ENCODE results near the gene MBOAT1. TPM values are rescaled to one million over a fixed set of nuclear protein-coding genes. Genes with fewer than 3 reads are reported as not detected.

MBOAT1 gene
- total RNA-seq, 1 donor from 2014 or later: 10.9 TPM

DNA sequence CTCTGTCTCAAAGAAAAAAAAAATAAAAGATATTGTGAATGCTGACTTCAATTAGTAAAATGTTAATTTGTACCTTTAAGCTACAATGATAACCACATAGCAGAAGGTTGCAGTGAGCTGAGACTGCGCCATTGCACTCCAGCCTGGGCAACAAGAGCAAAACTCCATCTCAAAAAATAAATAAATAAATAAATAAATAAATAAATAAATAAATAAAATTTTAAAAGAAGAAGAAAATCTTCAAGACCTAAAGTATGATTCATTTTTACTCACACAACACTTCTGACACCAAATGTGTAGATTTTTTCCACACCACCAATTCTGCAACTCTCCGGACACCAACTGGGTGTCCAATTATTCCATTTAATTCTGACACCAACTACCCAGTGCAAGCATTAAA lies 28.8 kb upstream of the MBOAT1 start:
- DNase-seq (ENCODE audit: low read depth): no peak
- H3K4me3 ChIP-seq (ENCODE audit: low read depth, low read length): no peak overlapping the region
- TF ChIP-seq, protein P1, sequence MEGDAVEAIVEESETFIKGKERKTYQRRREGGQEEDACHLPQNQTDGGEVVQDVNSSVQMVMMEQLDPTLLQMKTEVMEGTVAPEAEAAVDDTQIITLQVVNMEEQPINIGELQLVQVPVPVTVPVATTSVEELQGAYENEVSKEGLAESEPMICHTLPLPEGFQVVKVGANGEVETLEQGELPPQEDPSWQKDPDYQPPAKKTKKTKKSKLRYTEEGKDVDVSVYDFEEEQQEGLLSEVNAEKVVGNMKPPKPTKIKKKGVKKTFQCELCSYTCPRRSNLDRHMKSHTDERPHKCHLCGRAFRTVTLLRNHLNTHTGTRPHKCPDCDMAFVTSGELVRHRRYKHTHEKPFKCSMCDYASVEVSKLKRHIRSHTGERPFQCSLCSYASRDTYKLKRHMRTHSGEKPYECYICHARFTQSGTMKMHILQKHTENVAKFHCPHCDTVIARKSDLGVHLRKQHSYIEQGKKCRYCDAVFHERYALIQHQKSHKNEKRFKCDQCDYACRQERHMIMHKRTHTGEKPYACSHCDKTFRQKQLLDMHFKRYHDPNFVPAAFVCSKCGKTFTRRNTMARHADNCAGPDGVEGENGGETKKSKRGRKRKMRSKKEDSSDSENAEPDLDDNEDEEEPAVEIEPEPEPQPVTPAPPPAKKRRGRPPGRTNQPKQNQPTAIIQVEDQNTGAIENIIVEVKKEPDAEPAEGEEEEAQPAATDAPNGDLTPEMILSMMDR (conservative IDR thresholded peaks at IDR 0.05; ENCODE audit: low read depth, low read length): no peak

DNA sequence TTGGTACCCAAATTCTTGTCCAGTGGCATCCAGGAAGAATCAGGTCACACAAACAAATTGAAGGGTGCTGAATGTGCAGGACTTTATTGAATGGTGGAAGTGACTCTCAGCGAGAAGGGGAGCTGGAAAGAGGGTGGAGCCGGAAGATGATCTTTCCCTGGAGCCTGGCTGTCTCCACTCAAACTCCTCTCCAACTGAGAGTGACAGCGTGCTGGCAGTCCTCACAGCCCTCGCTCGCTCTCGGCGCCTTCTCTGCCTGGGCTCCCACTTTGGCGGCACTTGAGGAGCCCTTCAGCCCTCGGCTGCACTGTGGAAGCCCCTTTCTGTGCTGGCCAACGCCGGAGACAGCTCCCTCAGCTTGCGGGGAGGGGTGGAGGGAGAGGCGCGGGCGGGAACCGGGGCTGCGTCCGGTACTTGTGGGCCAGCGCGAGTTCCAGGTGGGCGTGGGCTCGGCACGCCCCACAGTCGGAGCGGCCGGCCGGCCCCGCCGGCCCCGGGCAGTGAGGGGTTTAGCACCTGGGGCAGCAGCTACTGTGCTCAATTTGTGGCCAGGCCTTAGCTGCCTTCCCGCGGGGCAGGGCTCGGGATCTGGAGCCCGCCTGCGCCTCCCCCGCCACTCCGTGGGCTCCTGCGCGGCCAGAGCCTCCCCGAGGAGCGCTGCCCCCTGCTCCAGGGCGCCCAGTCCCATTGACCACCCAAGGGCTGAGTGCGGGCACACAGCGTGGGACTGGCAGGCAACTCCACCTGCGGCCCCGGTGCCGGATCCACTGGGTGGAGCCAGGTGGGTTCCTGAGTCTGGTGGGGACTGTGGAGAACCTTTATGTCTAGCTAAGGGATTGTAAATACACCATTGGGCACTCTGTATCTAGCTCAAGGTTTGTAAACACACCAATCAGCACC lies 26.7 kb upstream of the MBOAT1 start:
- no peak overlapping the region for H3K4me3 ChIP-seq (ENCODE audit: low read depth, low read length)
- DNase-seq (ENCODE audit: low read depth): no peak
- TF ChIP-seq, protein P1 (conservative IDR thresholded peaks at IDR 0.05; ENCODE audit: low read depth, low read length): no peak

DNA sequence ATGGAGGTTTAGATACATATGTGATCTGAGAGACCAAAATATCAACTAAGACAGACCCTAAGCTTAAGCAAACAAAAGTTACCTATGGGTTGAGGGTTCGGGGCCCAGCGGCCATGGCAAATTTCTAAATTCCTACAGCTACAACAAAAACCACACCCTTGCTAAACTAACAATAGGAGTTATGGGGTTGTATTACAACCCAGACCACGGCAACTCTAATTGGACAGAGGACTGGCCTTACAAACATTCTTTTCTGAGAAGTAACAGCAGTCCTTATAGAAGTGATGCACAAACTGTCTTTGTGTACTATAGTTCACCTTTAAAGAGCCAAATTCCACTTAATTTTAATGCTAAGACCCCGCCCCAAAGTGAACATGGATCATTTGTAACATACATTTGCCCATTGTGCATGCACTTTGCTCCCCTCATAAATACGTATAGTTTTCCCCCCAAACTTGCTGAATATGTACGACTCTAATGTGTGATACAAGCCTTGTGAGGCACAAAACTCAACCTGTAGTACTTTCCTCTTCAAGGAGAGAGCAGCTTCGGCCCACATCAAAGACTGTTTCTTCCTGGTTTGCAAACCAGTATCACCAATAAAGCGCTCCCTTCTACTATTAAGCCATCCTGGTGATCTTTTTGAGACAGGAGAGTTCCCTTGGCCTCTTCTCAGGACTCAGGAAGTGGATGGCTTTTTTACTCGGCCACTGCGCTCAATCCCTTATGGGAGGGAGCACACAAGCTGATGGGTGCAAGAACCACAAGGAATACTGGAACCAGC lies 25.6 kb upstream of the MBOAT1 start:
- no peak for DNase-seq (ENCODE audit: low read depth)
- no peak overlapping the region for H3K4me3 ChIP-seq (ENCODE audit: low read depth, low read length)
- TF ChIP-seq, protein P1 (conservative IDR thresholded peaks at IDR 0.05; ENCODE audit: low read depth, low read length): no peak

DNA sequence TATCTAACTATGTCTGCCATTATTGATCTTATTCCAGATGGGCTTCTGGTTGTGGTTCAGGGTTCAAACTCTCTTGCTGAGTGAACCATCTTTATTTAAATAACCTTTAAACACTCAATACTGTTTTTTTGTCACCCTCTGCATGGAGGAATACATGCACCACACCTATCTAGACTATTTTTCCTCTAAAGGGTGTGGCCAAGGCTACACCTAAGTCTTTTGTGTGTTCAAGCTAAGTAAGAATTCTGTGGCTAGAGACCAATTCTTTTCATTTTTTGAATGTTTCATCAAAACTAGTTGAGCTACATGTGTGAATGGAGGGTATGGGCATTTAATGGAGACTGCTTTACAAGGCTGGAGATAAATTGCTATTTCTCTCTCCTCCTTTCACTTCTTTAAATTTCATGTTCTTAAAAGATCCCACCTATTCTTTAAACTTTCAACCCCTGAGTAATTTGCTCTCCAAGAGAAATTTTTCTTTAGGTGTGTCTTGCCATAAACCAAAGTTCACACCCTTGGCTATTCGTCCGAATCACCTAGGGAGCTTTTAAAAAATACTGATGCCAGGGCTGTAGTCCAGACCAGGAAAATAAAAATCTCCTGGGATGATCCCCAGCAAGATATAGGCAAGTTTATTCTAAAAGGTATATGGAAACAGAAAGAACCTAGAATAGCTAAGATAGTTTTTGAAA lies 24.8 kb upstream of the MBOAT1 start:
- TF ChIP-seq, protein P1 (conservative IDR thresholded peaks at IDR 0.05; ENCODE audit: low read depth, low read length): no peak
- no peak overlapping the region for H3K4me3 ChIP-seq (ENCODE audit: low read depth, low read length)
- DNase-seq (ENCODE audit: low read depth): no peak

DNA sequence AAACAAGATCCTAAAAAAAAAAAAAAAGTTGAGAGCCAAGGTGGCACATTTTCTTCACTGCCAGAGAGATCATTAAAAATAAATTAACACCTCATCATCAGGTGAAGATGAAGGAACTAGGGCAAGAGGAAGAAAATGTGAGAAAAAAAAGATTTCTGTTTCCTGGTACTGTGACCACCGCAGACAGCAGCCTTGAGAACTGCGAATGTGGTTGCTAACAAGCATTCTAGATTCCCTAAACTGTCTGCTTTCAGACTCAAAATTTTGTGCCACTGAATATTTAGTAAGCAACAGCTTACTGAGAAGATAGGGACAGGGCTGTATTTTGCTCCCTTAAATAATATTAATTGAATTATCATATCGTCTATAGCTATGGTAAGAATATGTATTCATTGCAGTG lies 24.1 kb upstream of the MBOAT1 start:
- no peak overlapping the region for H3K4me3 ChIP-seq (ENCODE audit: low read depth, low read length)
- TF ChIP-seq, protein P1 (conservative IDR thresholded peaks at IDR 0.05; ENCODE audit: low read depth, low read length): no peak
- no peak for DNase-seq (ENCODE audit: low read depth)

DNA sequence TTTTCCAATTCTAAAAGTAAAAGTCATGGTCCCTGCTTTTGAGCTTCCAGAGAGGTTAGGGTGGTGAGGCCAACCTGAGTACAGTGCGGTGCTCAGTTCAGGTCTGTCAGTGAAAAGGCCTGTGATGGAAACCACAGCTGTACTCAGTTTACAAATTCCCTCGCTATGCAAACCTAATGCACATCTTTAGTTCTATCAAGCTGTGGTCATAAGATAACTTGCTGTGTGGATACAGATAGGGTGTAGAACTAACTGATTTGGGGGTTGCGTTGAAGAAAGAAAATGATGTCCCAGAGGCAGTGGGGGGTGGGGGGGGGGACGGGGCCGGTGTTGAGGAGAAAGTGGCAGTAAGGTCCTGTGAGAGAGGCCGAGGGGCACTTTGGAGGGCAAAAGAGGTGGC lies 22.8 kb upstream of the MBOAT1 start:
- no peak overlapping the region for H3K4me3 ChIP-seq (ENCODE audit: low read depth, low read length)
- DNase-seq (ENCODE audit: low read depth): no peak
- TF ChIP-seq, protein P1 (conservative IDR thresholded peaks at IDR 0.05; ENCODE audit: low read depth, low read length): no peak

Data from epithelial cell of proximal tubule (primary cell).